Fibroblast of the aortic adventitia (primary cell): ENCODE measurements around the gene PPM1H. TPM values are rescaled to one million over a fixed set of nuclear protein-coding genes. Genes with fewer than 3 reads are reported as not detected.
"Not testable (repeated sequence)": the region's sequence is repeated elsewhere in the genome, so short reads cannot be mapped to it uniquely, and the experiment has no call there.

Source experiments
- DNase-seq: peaks from one replicate; pipeline ENCODE4 v3.0.0-alpha.2; 2010; ENCODE audit warnings: low read depth
- H3K4me3 ChIP-seq: 2 replicates; pipeline ENCODE4 v1.5.1; 2011; ENCODE audit warnings: low read depth, mild to moderate bottlenecking, control low read depth, low read length, moderate library complexity
- total RNA-seq: library from RNA; depleted of rRNA; stranded (reverse); fragments of >200 nt; gene quantifications from 2 replicates; pipeline ENCODE4 v1.2.3, GENCODE V29; 2012; ENCODE audit warnings: low replicate concordance
- TF ChIP-seq, protein P1 (sequence below): IDR thresholded peaks from 2 replicates; pipeline ENCODE4 v1.5.1; 2011; ENCODE audit warnings: mild to moderate bottlenecking, low read length, control low read depth, inconsistent platforms; ENCODE audit not compliant: insufficient read depth

PPM1H gene
- total RNA-seq, 1 donor = 1.3 TPM

- no peak for DNase-seq
- H3K4me3 ChIP-seq = no peak overlapping the region
- TF ChIP-seq, protein P1, sequence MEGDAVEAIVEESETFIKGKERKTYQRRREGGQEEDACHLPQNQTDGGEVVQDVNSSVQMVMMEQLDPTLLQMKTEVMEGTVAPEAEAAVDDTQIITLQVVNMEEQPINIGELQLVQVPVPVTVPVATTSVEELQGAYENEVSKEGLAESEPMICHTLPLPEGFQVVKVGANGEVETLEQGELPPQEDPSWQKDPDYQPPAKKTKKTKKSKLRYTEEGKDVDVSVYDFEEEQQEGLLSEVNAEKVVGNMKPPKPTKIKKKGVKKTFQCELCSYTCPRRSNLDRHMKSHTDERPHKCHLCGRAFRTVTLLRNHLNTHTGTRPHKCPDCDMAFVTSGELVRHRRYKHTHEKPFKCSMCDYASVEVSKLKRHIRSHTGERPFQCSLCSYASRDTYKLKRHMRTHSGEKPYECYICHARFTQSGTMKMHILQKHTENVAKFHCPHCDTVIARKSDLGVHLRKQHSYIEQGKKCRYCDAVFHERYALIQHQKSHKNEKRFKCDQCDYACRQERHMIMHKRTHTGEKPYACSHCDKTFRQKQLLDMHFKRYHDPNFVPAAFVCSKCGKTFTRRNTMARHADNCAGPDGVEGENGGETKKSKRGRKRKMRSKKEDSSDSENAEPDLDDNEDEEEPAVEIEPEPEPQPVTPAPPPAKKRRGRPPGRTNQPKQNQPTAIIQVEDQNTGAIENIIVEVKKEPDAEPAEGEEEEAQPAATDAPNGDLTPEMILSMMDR = no peak
These were observed 257.6 kb downstream of the PPM1H start for GRCh38 chr12:62677355-62677754.

DNA sequence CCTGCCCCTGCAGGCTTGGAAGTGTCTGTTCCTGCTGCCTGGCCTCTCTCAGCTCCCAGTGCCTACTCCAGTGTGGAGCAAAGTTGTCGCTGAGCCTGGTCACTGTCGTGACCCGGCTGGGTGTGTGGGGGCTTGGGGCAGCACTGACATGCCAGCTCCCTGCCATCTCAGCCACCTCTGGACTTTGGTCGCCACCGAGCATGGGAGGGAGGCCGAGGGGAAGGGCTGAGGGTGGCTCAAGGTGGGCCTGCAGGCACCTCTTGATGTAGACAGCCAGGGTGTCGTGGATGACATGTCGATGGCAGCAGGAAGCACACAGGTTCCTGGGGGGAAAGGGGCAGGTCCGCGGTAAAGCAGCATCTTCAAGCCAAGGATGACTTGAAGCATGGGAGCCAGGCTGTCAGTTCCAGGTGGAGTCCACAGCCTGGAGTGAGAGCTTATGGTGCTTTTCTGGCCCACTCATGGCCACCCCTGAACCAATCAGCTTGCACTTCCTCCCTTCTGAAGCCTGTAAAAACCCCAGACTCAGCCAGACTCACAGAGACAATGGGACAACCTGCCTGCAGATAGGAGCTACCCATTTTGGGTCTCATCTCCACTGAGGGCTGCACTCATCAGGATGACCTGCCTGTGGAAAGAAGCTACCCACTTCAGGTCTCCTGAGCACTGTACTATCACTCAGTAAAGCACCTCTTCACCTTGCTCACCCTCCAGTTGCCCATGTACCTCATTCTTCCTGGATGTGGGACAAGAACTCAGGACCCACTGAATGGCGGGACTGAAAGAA, 258.2 kb downstream of the PPM1H start:
- TF ChIP-seq, protein P1 = no peak
- no peak overlapping the region for H3K4me3 ChIP-seq
- DNase-seq = no peak

GRCh38 chr12:62673028-62673815, 261.7 kb downstream of the PPM1H start:
- TF ChIP-seq, protein P1 = no peak
- DNase-seq = no peak
- H3K4me3 ChIP-seq = no peak overlapping the region

DNA sequence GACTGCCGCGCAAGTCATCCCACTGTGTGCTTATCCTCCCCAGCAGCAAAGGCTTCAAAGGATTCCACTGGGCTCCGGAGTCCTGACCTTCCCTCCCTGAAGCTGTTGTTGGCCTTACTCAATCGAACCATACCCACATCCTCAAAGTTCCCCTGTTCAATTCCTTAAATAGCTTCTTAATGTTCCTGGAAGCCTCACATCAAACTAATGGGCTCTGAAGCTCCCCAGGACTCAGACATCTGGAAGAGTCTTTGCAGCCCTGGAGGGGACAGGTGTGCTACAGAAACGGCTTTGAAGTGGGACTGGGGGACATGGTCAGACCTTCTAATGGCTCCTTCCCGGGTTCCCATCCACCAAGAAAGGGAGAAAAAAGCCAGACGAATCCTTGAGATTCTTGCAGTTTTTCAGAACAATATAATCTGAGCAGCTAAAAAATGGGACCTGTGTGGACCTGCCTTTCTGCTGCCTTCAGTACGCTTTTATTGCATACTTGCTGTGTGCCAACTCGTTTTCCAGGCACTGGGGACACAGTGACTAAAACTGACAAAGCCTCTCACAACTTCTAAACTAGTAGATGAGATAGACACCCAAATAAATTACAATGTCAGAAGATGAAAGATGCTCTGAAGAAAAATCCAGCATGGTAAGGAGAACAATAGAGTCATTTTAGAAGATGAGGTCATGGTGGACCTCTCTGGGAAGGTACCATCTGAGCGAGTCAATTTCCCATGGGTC, 263.8 kb downstream of the PPM1H start:
- no peak for DNase-seq
- TF ChIP-seq, protein P1 = no peak

DNA sequence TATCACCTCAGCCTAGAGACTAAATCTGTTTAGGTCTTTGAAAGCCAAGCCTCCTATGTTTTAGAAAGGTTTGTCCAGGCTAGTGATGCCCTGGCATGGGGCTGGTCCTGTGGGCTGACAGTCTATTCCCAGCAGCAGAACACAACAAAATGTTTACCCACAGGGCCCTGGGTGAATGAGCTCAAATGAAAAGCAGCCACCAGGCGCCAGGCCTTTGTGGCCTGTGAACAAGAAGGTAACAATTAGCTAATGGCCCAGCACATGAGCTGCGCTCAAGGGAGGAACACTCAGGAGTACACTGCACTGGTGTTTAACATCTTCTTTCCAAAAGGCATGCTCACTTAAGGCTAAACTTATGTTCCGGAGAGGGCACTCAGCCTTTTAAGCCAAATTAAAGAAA, 266.2 kb downstream of the PPM1H start:
- no peak for DNase-seq

More for the DNA sequence above, 263.8 kb downstream of the PPM1H start:
- no peak overlapping the region for H3K4me3 ChIP-seq

DNA sequence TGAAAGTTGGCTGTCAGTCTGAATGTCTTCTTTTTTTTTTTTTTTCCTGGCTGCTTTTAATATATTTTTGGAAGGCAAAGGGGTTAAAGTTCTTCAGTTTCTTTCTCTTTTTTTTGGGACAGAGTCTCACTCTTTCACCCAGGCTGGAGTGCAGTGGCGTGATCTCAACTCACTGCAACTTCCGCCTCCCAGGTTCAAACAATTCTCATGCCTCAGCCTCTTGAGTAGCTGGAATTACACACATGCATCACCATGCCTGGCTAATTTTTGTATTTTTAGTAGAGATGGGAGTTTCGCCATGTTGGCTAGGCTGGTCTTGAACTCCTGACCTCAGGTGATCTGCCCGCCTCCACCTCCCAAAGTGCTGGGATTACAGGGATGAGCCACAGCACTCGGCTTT, 270.0 kb downstream of the PPM1H start:
- not testable (repeated sequence) for H3K4me3 ChIP-seq, DNase-seq

More for the DNA sequence above, 266.2 kb downstream of the PPM1H start:
- no peak overlapping the region for H3K4me3 ChIP-seq
- TF ChIP-seq, protein P1 = no peak

GRCh38 chr12:62660756-62661155, 274.2 kb downstream of the PPM1H start:
- no peak overlapping the region for H3K4me3 ChIP-seq
- TF ChIP-seq, protein P1 = no peak
- peak; percentile 41 for DNase-seq
